GM13977 (cell line): ENCODE data around the gene SEMA5B.
A peak's percentile ranks its signal among the peaks of the same experiment; 100 is the strongest.

ENCODE experiments used
- DNase-seq: peaks from one replicate; pipeline ENCODE4 v3.0.0; 2012; ENCODE audit warnings: low spot score
- in situ Hi-C: fragments of 300-500 bp; cut with MboI; formaldehyde crosslinking; loops from one replicate; pipeline ENCODE4 v1.12.0; 2022; ENCODE audit warnings: low sequenced_read_pairs, low pct_unique_long_range_greater_than_20kb, mixed read lengths, inconsistent platforms; ENCODE audit not compliant: unreplicated experiment
- TF ChIP-seq, protein P1 (sequence below): IDR thresholded peaks from 2 replicates; pipeline ENCODE4 v1.5.1; 2012; ENCODE audit warnings: mild to moderate bottlenecking, control low read depth; ENCODE audit not compliant: insufficient read depth; ENCODE audit errors: extremely low read depth, missing control alignments

Gene SEMA5B

DNA sequence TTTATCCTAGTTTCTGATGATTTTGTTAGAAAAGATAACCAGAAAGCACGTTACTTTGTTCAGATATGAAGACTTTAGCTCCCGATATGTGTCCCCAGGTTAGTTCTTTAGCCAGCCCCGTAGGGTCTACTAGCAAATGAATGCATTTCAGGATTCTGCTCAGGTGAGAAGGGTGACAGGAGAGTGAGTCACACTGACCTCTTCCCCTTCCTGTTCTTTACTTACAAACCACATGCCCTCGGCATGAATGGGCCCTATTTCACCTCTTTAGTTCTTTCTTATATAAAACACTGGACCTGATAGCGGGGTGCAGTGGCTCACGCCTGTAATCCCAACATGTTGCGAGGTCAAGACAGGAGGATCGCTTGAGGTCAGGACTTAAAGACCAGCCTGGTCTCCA, 134.3 kb downstream of the SEMA5B start:
- TF ChIP-seq, protein P1, sequence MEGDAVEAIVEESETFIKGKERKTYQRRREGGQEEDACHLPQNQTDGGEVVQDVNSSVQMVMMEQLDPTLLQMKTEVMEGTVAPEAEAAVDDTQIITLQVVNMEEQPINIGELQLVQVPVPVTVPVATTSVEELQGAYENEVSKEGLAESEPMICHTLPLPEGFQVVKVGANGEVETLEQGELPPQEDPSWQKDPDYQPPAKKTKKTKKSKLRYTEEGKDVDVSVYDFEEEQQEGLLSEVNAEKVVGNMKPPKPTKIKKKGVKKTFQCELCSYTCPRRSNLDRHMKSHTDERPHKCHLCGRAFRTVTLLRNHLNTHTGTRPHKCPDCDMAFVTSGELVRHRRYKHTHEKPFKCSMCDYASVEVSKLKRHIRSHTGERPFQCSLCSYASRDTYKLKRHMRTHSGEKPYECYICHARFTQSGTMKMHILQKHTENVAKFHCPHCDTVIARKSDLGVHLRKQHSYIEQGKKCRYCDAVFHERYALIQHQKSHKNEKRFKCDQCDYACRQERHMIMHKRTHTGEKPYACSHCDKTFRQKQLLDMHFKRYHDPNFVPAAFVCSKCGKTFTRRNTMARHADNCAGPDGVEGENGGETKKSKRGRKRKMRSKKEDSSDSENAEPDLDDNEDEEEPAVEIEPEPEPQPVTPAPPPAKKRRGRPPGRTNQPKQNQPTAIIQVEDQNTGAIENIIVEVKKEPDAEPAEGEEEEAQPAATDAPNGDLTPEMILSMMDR = no peak
- DNase-seq = no peak
- in situ Hi-C loops = no loop called here

DNA sequence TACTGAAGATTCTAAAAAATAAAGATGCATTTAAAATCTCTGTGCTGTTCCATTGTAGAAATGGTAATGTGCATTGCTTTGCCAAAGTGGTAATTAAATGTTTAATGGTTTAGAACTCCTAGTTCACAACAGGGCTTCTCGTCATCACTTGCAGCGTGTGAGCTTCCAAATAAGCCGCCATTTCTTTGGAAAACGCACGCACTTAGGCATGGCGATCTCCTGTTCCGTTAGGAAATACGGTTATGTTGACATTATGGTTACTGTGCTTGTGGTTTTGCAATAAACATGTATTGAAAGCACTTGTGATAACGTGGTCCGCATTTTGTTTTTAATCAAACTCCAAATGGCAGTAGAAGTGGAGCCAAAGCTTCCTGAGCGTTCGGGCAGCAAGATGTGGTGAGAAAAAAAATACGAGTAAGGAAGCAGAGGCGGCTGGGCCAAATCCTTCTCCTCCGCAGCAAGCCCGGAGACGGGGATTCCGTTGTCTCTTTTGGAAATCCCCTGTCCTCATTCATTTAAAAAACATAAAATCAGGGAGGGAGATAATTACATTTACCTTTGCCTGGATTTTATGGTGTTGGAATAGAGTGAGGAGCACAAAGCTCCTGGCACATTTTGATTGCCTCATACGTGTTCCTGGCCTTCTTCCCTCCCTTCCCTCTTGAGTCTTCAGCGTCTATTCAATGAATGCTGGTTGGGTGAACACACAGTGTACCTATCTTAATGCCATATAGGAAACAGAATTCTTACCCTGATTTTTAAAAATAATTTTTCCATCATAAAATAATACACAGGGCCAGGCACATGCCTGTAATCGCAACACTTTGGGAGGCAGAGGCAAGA, 135.2 kb downstream of the SEMA5B start:
- in situ Hi-C loops = no loop called here

DNA sequence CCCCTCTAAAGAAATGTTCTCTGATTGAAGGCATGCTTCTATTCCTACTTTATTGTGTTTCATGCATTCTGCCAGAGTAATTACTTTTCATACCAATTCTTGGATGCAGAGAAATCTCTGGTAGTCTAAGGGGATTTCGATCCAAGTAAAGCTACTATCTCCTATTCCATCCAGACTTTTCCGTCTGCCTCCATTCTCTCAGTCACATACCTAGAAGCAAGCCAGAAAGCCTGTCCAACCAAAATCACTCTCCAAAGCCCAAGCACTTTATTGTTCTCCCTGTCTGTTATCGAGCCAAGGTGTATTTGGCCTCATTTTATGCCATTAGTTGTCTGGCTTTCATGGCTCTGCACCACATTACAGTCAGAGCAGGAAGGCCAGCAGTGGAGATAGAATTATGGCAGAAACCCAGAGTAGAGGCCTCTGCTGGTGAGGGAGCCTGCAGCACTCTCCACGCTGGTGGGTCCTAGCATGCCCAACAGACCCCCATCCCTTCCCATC, 136.8 kb downstream of the SEMA5B start:
- TF ChIP-seq, protein P1 = no peak
- in situ Hi-C loops = no loop called here
- no peak for DNase-seq

More for the DNA sequence above, 135.2 kb downstream of the SEMA5B start:
- TF ChIP-seq, protein P1 = no peak
- no peak for DNase-seq

DNA sequence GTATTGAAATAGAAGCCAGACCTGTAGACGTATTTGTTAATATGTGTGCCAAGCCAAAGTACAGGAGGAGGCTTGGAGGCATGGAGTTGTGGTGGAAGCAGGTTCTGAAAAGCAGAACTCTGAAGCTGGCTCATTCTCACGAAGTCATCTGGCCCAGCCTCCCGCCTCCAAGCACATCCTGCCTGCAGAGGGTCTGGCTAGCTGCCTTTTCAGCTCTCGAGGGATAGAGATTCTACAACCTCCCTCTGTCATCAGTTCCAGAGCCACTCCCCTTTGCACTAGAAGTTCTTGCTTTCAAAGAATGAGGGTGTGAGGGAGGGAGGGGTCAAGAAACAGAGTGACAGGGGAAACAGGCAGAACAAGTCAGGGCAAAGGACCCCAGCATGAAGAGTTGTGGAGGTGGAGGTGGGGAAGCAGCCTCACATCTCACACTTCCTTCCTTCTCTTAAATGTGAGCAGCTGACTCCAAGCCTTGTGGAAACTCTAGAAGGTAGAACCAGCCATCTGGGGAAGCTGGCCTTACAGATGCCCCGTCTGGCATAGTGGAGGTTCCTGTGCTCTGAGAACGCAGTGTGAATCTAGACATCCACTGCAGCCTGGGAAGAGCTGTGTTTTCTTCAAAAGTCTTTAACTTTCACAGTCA, 137.4 kb downstream of the SEMA5B start:
- peak; percentile 53 for DNase-seq
- in situ Hi-C loops = no loop called here
- TF ChIP-seq, protein P1 = no peak

DNA sequence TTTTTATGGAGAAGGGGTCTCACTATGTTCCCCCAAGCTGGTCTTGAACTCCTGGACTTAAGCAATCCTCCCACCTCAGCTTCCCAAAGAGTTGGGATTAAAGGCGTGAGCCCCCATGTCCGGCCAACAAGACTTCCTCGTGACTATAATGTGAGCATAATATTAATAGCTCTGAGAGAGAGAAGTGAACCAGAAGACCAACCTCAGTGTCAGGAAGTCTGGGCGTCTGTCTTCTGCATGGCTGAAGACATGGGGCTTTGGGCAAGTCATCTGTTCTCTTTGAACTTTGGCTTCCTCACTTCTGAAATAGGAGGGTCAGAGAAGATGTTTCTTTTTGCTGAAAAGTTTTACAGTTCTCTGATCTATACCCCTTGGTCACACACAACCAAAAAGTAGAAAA, 140.6 kb downstream of the SEMA5B start:
- TF ChIP-seq, protein P1 = no peak
- no peak for DNase-seq
- in situ Hi-C loops = no loop called here

DNA sequence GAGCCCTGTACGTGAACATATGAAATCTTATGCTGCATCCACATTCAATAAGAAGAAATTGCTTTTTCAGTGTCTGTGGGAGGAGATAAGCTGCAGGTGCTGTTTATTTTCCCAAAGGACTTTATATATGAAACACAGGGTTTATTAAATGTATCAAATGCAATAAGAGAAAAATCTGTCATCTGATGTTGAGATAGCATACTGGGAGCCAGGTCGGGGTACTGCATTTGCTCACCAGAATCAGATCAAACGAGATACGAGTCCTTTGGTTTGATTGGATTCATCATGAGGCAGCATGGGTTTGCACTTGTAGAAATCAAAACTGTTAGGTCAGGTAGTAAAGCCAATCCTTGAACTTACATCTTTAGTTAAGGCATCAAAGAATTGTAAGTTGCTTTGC, 141.3 kb downstream of the SEMA5B start:
- in situ Hi-C loops = no loop called here
- no peak for DNase-seq
- TF ChIP-seq, protein P1 = no peak
